H1 (cell line): ENCODE data around the gene ZFP90. TPM values are rescaled to one million over a fixed set of nuclear protein-coding genes. Genes with fewer than 3 reads are reported as not detected.

Source experiments
- CTCF ChIA-PET: fragments of 300-600 bp; sonication (Branson Sonifier 250); formaldehyde crosslinking; loops from one replicate; lab custom pipeline; 2021; ENCODE audit not compliant: partially characterized antibody; lab: Charles Lee
- POLR2A ChIA-PET: fragments of 300-600 bp; sonication (Branson Sonifier 250); formaldehyde crosslinking; loops from one replicate; lab custom pipeline; 2021; ENCODE audit warnings: inconsistent platforms; ENCODE audit not compliant: partially characterized antibody; lab: Charles Lee
- DNase-seq, 2 experiments: peaks; one replicate each; pipeline versions ENCODE4 v3.0.0 to v3.0.0-alpha.2; 2010 to 2022; ENCODE audit warnings: low spot score in 2 of 2, low read depth in 1 of 2, mixed read lengths in 1 of 2
- FAIRE-seq: peaks from 2 replicates; lab custom pipeline; 2011; peaks lifted over from hg19 to GRCh38; lab: Jason Lieb, UNC
- H2AFZ ChIP-seq: 2 replicates; pipeline ENCODE4 v1.8.1; 2012; ENCODE audit warnings: low read length, inconsistent platforms
- H2AK5ac ChIP-seq: 2 replicates; pipeline ENCODE4 v1.6.1; 2013; ENCODE audit warnings: low read depth, low read length
- H2BK120ac ChIP-seq: replicated peaks from 2 replicates; pipeline ENCODE3; 2013; ENCODE audit warnings: low read depth, low read length, inconsistent platforms
- H2BK12ac ChIP-seq: 2 replicates; pipeline ENCODE4 v1.6.1; 2013; ENCODE audit warnings: low read depth, low read length
- H2BK15ac ChIP-seq: 2 replicates; pipeline ENCODE4 v1.6.1; 2013; ENCODE audit warnings: low read length
- H2BK20ac ChIP-seq: 2 replicates; pipeline ENCODE4 v1.6.1; 2013; ENCODE audit warnings: low read length
- H2BK5ac ChIP-seq: 2 replicates; pipeline ENCODE4 v1.6.1; 2013; ENCODE audit warnings: low read depth, low read length
- H3K14ac ChIP-seq: 2 replicates; pipeline ENCODE4 v1.6.1; 2013; ENCODE audit warnings: inconsistent platforms; ENCODE audit not compliant: insufficient read length
- H3K18ac ChIP-seq: 2 replicates; pipeline ENCODE4 v1.6.1; 2013; ENCODE audit warnings: low read length; ENCODE audit errors: extremely low read depth
- H3K23ac ChIP-seq: 2 replicates; pipeline ENCODE4 v1.6.1; 2013; ENCODE audit warnings: inconsistent platforms; ENCODE audit not compliant: insufficient read length
- H3K23me2 ChIP-seq: 2 replicates; pipeline ENCODE4 v1.6.1; 2013; ENCODE audit warnings: low read depth, low read length
- H3K27ac ChIP-seq: 2 replicates; pipeline ENCODE4 v1.6.1; 2011; ENCODE audit warnings: low read depth, low read length, inconsistent platforms
- H3K27me3 ChIP-seq, 4 experiments: replicated peaks in 1 of 4; 1 replicate in 1 of 4; 2 replicates in 3 of 4; pipeline versions ENCODE4 v1.6.1 to v1.8.1; 2011 to 2013; ENCODE audit warnings: low read length in 3 of 4, mild to moderate bottlenecking in 3 of 4, inconsistent platforms in 2 of 4, mixed read lengths in 2 of 4, moderate library complexity in 1 of 4; ENCODE audit not compliant: control insufficient read depth in 3 of 4, insufficient read depth in 3 of 4; ENCODE audit errors: extremely low read depth in 1 of 4
- H3K36me3 ChIP-seq, 4 experiments: 2 replicates each; pipeline versions ENCODE4 v1.6.1 to v1.8.1; 2011 to 2013; ENCODE audit warnings: mild to moderate bottlenecking in 4 of 4, low read length in 3 of 4, moderate library complexity in 2 of 4, control low read depth in 1 of 4, inconsistent platforms in 1 of 4; ENCODE audit not compliant: insufficient read depth in 4 of 4, control insufficient read depth in 2 of 4
- H3K4ac ChIP-seq: replicated peaks from 2 replicates; pipeline ENCODE3; 2013; ENCODE audit warnings: low read length, low read depth, mixed read lengths, inconsistent platforms; ENCODE audit not compliant: insufficient read length
- H3K4me1 ChIP-seq, 4 experiments: replicated peaks in 1 of 4; 1 replicate in 1 of 4; 2 replicates in 3 of 4; pipeline versions ENCODE4 v1.6.1 to v1.8.1; 2011 to 2013; ENCODE audit warnings: low read length in 3 of 4, inconsistent platforms in 2 of 4, mixed read lengths in 1 of 4; ENCODE audit not compliant: insufficient read depth in 4 of 4, control insufficient read depth in 3 of 4
- H3K4me2 ChIP-seq, 2 experiments: 2 replicates each; pipeline versions ENCODE4 v1.6.1 to v1.8.1; 2011 to 2013; ENCODE audit warnings: low read depth in 2 of 2, low read length in 2 of 2, control low read depth in 1 of 2, inconsistent platforms in 1 of 2, mild to moderate bottlenecking in 1 of 2; ENCODE audit not compliant: insufficient read depth in 1 of 2
- H3K4me3 ChIP-seq, 4 experiments: fragments of 200-600, 300-600 bp in 1 of 4; sonication (generic), shearing (Covaris generic), sonication (Bioruptor Twin) in 1 of 4; 2 replicates each; pipeline versions ENCODE4 v1.5.1 to v1.8.1; 2011 to 2016; ENCODE audit warnings: low read length in 4 of 4, low read depth in 3 of 4, control low read depth in 2 of 4, inconsistent platforms in 2 of 4, mild to moderate bottlenecking in 2 of 4, mixed read lengths in 1 of 4, moderate library complexity in 1 of 4; ENCODE audit not compliant: insufficient read depth in 2 of 4; ENCODE audit errors: extremely low read depth in 1 of 4
- H3K56ac ChIP-seq: replicated peaks from 2 replicates; pipeline ENCODE3; 2013; ENCODE audit warnings: low read depth, mild to moderate bottlenecking, mixed read lengths, low read length, inconsistent platforms; ENCODE audit not compliant: insufficient read length
- H3K79me1 ChIP-seq: 2 replicates; pipeline ENCODE4 v1.6.1; 2013; ENCODE audit warnings: low read depth, low read length, control low read depth
- H3K79me2 ChIP-seq, 2 experiments: 2 replicates each; pipeline versions ENCODE4 v1.6.1 to v1.8.1; 2012 to 2013; ENCODE audit warnings: low read length in 2 of 2, mild to moderate bottlenecking in 2 of 2, inconsistent platforms in 1 of 2; ENCODE audit not compliant: insufficient read depth in 2 of 2, control insufficient read depth in 1 of 2
- H3K9ac ChIP-seq, 4 experiments: replicated peaks in 1 of 4; 1 replicate in 1 of 4; 2 replicates in 3 of 4; pipeline versions ENCODE4 v1.6.1 to v1.8.1; 2011 to 2013; ENCODE audit warnings: low read depth in 3 of 4, low read length in 3 of 4, control low read depth in 2 of 4, mild to moderate bottlenecking in 2 of 4, moderate library complexity in 2 of 4, inconsistent platforms in 1 of 4; ENCODE audit errors: extremely low read depth in 1 of 4
- H3K9me3 ChIP-seq, 2 experiments: 2 replicates each; pipeline versions ENCODE4 v1.6.1 to v1.8.1; 2012 to 2013; ENCODE audit warnings: mild to moderate bottlenecking in 2 of 2, moderate library complexity in 2 of 2, control low read depth in 1 of 2, inconsistent platforms in 1 of 2, low read depth in 1 of 2, low read length in 1 of 2, mixed read lengths in 1 of 2; ENCODE audit not compliant: insufficient read depth in 2 of 2
- H4K20me1 ChIP-seq, 2 experiments: replicated peaks in 1 of 2; 2 replicates each; pipeline versions ENCODE3 to v1.8.1; 2011 to 2013; ENCODE audit warnings: inconsistent platforms in 2 of 2, low read length in 2 of 2, mild to moderate bottlenecking in 1 of 2; ENCODE audit not compliant: insufficient read depth in 2 of 2, control insufficient read depth in 1 of 2
- H4K5ac ChIP-seq: 2 replicates; pipeline ENCODE4 v1.6.1; 2013; ENCODE audit warnings: low read length, low read depth, mixed read lengths, inconsistent platforms; ENCODE audit not compliant: insufficient read length
- H4K8ac ChIP-seq: 2 replicates; pipeline ENCODE4 v1.8.0; 2013; ENCODE audit warnings: mild to moderate bottlenecking, moderate library complexity, low read length, inconsistent platforms; ENCODE audit not compliant: insufficient read depth; ENCODE audit errors: extremely low read depth
- H4K91ac ChIP-seq: replicated peaks from 2 replicates; pipeline ENCODE3; 2013; ENCODE audit warnings: low read length, mixed read lengths, inconsistent platforms; ENCODE audit not compliant: insufficient read length
- CTBP2 ChIP-seq: IDR thresholded peaks from 2 replicates; pipeline ENCODE4 v1.7.0; 2011; ENCODE audit warnings: borderline replicate concordance, mild to moderate bottlenecking, moderate library complexity, mixed read lengths, low read length; ENCODE audit not compliant: insufficient read depth, insufficient read length
- KDM5A ChIP-seq: fragments of 200-600 bp; IDR thresholded peaks from 2 replicates; pipeline ENCODE4 v1.7.1; 2012; ENCODE audit warnings: mild to moderate bottlenecking, low read length, inconsistent platforms, mixed read lengths
- RAD21 ChIP-seq, 2 experiments: IDR thresholded peaks in 1 of 2; conservative IDR thresholded peaks in 1 of 2; 2 replicates each; pipeline ENCODE4 v1.6.1; 2011; ENCODE audit warnings: low read depth in 2 of 2, low read length in 2 of 2, improper control_type of control experiment in 1 of 2, inconsistent platforms in 1 of 2, mild to moderate bottlenecking in 1 of 2, moderate library complexity in 1 of 2
- WGBS, 2 experiments: shearing (Covaris generic) in 1 of 2; methylation state at CpG; one replicate each; pipeline versions ENCODE4 v1.1.6 to v1.1.7; 2013 to 2015; ENCODE audit warnings: low lambda C conversion rate in 2 of 2, mixed read lengths in 2 of 2, inconsistent platforms in 1 of 2, low coverage in 1 of 2, missing lambda C conversion rate in 1 of 2; ENCODE audit not compliant: insufficient replicate concordance in 2 of 2, insufficient coverage in 1 of 2, insufficient read length in 1 of 2; ENCODE audit errors: extremely low coverage in 1 of 2, missing lambda C conversion rate in 1 of 2; 5-methylcytosine and 5-hydroxymethylcytosine counted together
- polyA plus RNA-seq, 7 experiments: library from polyadenylated mRNA; depleted of rRNA in 3 of 7; stranded (reverse) in 5 of 7; unstranded in 2 of 7; fragments of >200 nt in 5 of 7; fragments of 200-250 nt in 2 of 7; gene quantifications; 1 replicate in 5 of 7; 2 replicates in 1 of 7; 4 replicates in 1 of 7; pipeline versions ENCODE4 v1.2.1 to v1.2.3, GENCODE V29; 2011 to 2013; ENCODE audit warnings: missing spikeins in 2 of 7, mixed read lengths in 2 of 7
- total RNA-seq: library from RNA; stranded (reverse); fragmentation: NEBNext Ultra II Directional; extraction: Animal tissue kit (Norgen Biotek cat#: 25700); gene quantifications from 2 replicates; pipeline ENCODE4 v1.2.1, GENCODE V29; 2021
- TF ChIP-seq, protein P1 (sequence below): IDR thresholded peaks from 2 replicates; pipeline ENCODE4 v1.6.1; 2012; ENCODE audit warnings: inconsistent platforms
- TF ChIP-seq, protein P2 (sequence below): IDR thresholded peaks from 2 replicates; pipeline ENCODE4 v1.6.1; 2011; ENCODE audit warnings: low read length, improper control_type of control experiment
- TF ChIP-seq, protein P3 (sequence below): IDR thresholded peaks from 2 replicates; pipeline ENCODE4 v1.6.1; 2012; ENCODE audit warnings: inconsistent platforms

ZFP90 gene
- total and polyA plus RNA-seq, 2 of the 8 experiments (the other 6 are each of a cell fraction or from before 2014, with no cell fraction given) = 10.3 to 19.1 TPM

DNA sequence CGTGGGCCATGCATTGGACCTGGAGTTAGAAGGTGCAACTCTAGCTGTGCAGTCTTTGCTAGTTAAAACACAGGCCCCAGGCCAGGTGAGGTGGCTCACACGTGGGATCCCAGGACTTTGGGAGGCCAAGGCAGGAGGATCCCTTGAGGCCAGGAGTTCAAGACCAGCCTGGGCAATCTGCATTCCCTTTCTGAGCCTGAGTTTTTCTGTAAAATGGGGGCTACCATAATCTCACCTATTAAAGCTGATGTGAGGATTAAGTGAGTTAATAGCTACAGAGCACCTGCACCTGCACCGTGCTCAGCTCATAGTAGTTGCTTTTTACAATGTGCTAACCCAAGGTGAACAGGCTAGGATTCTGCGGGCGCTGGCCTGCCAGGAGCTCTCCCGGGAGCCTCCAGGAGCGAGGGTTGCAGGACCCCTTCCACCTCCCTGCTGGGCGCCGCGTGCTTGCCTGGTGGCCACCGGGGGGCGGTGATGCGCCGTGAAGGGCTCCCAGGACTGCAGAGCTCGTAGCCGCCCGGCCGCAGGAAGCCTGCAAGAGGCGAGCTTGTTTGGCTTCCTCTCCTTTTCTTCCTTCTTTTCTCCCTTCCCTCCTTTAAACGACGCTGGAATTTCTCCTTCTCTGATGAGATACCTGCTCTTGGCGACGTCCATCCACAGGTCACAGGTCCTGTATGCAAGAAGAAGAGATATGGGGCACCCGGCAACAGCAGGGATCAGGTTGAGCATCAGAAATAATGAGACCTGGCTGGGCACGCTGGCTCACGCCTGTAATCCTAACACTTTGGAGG is 51.3 kb downstream of the ZFP90 start:
- Histone ChIP-seq H2AK5ac (no peak overlapping the region), H2BK5ac (0 out of 2 replicates have a peak overlapping the region, but pooled peaks have one; percentile 44), H3K23ac (no peak overlapping the region), H2BK120ac (no peak overlapping the region), H4K91ac (no peak overlapping the region), H3K4me1 (0 out of 7 replicates have a peak, but pooled peaks cover 0 to 3% (median 0%) of the 10 kb centered on the region in 4 experiments), H3K4me3 (no peak overlapping the region), H2BK12ac (peak overlapping the region; percentile 63; the same call in 1 of the 2 replicates), H3K9me3 (no peaks in the 10 kb centered on the region), H3K14ac (no peak overlapping the region), H4K20me1 (no peaks in the 10 kb centered on the region), H3K27ac (no peak overlapping the region), H4K5ac (no peak overlapping the region), H3K4me2 (peak overlapping the region in 1 of 2 experiments; percentile 37; a peak in 1 of 4 replicates), H2AFZ (0 out of 2 replicates have a peak overlapping the region, but pooled peaks have one; percentile 94), H3K23me2 (no peaks in the 10 kb centered on the region), H3K79me2 (no peaks in the 10 kb centered on the region), H3K79me1 (no peaks in the 10 kb centered on the region), H3K36me3 (no peaks in the 10 kb centered on the region), H2BK15ac (0 out of 2 replicates have a peak overlapping the region, but pooled peaks have one; percentile 19), H3K18ac (no peak overlapping the region), H3K4ac (no peak overlapping the region), H3K9ac (no peak overlapping the region), H2BK20ac (no peak overlapping the region; the same call in 1 of the 2 replicates), H3K56ac (no peak overlapping the region), H4K8ac (no peak overlapping the region), H3K27me3 (no peaks in the 10 kb centered on the region)
- 34% methylated on average over 25 of the region's 26 CpGs; no CpG with 5 or more reads in 1 of the 2 experiments for WGBS, 2 experiments
- peak; percentile 64 to 97 for DNase-seq
- FAIRE-seq = no peak
- ChIA-PET CTCF (interaction anchor here (0.5 to 7.5 kb wide), 67 partner anchors 9 to 380 kb away, joined by 3 to 72 read pairs (median 5); partner anchors contain the start of genes CDH1, CDH3, TANGO6 and ZFP90), POLR2A (interaction anchor here (0.7 to 2.6 kb wide), 15 partner anchors 9 to 208 kb away, joined by 3 to 18 read pairs (median 4); partner anchors contain the start of gene CDH3)
- TF ChIP-seq KDM5A (no peak), RAD21 (IDR thresholded peaks at IDR 0.05 in 1 of 2, conservative IDR thresholded peaks at IDR 0.05 in 1 of 2; ENCODE audit: low read depth in 2 of 2, low read length in 2 of 2) (peak; percentile 94 to 96), CTBP2 (peak; percentile 48)
- TF ChIP-seq, protein P1, sequence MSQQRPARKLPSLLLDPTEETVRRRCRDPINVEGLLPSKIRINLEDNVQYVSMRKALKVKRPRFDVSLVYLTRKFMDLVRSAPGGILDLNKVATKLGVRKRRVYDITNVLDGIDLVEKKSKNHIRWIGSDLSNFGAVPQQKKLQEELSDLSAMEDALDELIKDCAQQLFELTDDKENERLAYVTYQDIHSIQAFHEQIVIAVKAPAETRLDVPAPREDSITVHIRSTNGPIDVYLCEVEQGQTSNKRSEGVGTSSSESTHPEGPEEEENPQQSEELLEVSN = peak; percentile 77; the same call in 1 of the 2 replicates
- TF ChIP-seq, protein P2, sequence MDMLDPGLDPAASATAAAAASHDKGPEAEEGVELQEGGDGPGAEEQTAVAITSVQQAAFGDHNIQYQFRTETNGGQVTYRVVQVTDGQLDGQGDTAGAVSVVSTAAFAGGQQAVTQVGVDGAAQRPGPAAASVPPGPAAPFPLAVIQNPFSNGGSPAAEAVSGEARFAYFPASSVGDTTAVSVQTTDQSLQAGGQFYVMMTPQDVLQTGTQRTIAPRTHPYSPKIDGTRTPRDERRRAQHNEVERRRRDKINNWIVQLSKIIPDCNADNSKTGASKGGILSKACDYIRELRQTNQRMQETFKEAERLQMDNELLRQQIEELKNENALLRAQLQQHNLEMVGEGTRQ = no peak
- TF ChIP-seq, protein P3, sequence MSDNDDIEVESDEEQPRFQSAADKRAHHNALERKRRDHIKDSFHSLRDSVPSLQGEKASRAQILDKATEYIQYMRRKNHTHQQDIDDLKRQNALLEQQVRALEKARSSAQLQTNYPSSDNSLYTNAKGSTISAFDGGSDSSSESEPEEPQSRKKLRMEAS = peak; percentile 95
